A549 (cell line): ENCODE data around the gene ITPKC. TPM values are rescaled to one million over a fixed set of nuclear protein-coding genes. Genes with fewer than 3 reads are reported as not detected.

Source experiments
- ATAC-seq, 2 experiments: fragments of 200-7000 bp in 1 of 2; fragments of >200 bp in 1 of 2; cut with Nextera tagmentation in 1 of 2; cut with Tn5 transposase in 1 of 2; 3 replicates each; pipeline versions ENCODE4 v1.8.0 to v1.9.1; 2018 to 2020; ENCODE audit warnings: mild to moderate bottlenecking in 1 of 2, moderate library complexity in 1 of 2
- CTCF ChIA-PET: fragments of 300-600 bp; sonication (Branson Sonifier 250); formaldehyde crosslinking; extraction: SDS; loops from one replicate; lab custom pipeline; 2021; ENCODE audit warnings: antibody characterized with exemption, inconsistent platforms; lab: Yijun Ruan, JAX
- POLR2A ChIA-PET: fragments of 350-600 bp; formaldehyde crosslinking; extraction: SDS; loops from one replicate; lab custom pipeline; 2021; ENCODE audit warnings: antibody characterized with exemption, inconsistent platforms; lab: Yijun Ruan, JAX
- DNase-seq, 2 experiments: peaks; one replicate each; pipeline versions ENCODE4 v3.0.0 to v3.0.0-alpha.2; 2011 to 2016; ENCODE audit warnings: low read depth in 1 of 2, low spot score in 1 of 2
- FAIRE-seq: peaks from 2 replicates; lab custom pipeline; 2011; peaks lifted over from hg19 to GRCh38; lab: Jason Lieb, UNC
- H3K27ac ChIP-seq, 2 experiments: fragments of >200 bp; sonication (Bioruptor Twin); formaldehyde crosslinking; 3 replicates each; pipeline ENCODE4 v1.5.1; 2016 to 2017
- H3K4me1 ChIP-seq: fragments of >200 bp; sonication (Bioruptor Twin); formaldehyde crosslinking; 3 replicates; pipeline ENCODE4 v1.6.1; 2016
- H3K4me2 ChIP-seq: fragments of >200 bp; sonication (Bioruptor Twin); formaldehyde crosslinking; 3 replicates; pipeline ENCODE4 v1.6.1; 2016
- H3K4me3 ChIP-seq: fragments of >200 bp; sonication (Bioruptor Twin); formaldehyde crosslinking; 3 replicates; pipeline ENCODE4 v1.5.1; 2016
- H3K9me3 ChIP-seq: fragments of >200 bp; sonication (Bioruptor Twin); formaldehyde crosslinking; 3 replicates; pipeline ENCODE4 v1.6.1; 2016
- BHLHE40 ChIP-seq: IDR thresholded peaks from 2 replicates; pipeline ENCODE4 v1.6.1; 2012; ENCODE audit warnings: low read depth, low read length, inconsistent platforms
- CBX8 ChIP-seq: fragments of 200-600 bp; sonication (generic); IDR thresholded peaks from 2 replicates; pipeline ENCODE4 v1.6.1; 2016
- CHD2 ChIP-seq: fragments of 150-350 bp; IDR thresholded peaks from 2 replicates; pipeline ENCODE4 v1.6.1; 2014; ENCODE audit warnings: low read length; ENCODE audit not compliant: partially characterized antibody
- EHF ChIP-seq: fragments of 250-450 bp; sonication (Bioruptor Pico); IDR thresholded peaks from 2 replicates; pipeline ENCODE4 v1.5.0; 2020; ENCODE audit warnings: mild to moderate bottlenecking
- ELK1 ChIP-seq: fragments of 150-350 bp; IDR thresholded peaks from 2 replicates; pipeline ENCODE4 v1.6.1; 2014; ENCODE audit warnings: low read depth, mild to moderate bottlenecking, low read length
- FOXS1 ChIP-seq: fragments of 250-450 bp; sonication (Bioruptor Pico); IDR thresholded peaks from 2 replicates; pipeline ENCODE4 v1.5.0; 2020; ENCODE audit warnings: mild to moderate bottlenecking, moderate library complexity
- HDAC2 ChIP-seq: fragments of 200-600 bp; sonication (generic); IDR thresholded peaks from 2 replicates; pipeline ENCODE4 v1.6.1; 2016
- HEYL ChIP-seq: fragments of 250-450 bp; sonication (Bioruptor Pico); IDR thresholded peaks from 2 replicates; pipeline ENCODE4 v1.8.0; 2021; ENCODE audit warnings: mild to moderate bottlenecking, moderate library complexity
- KDM1A ChIP-seq: fragments of 200-600 bp; sonication (generic); IDR thresholded peaks from 2 replicates; pipeline ENCODE4 v1.6.1; 2016; ENCODE audit warnings: low read depth, mild to moderate bottlenecking
- MAZ ChIP-seq: fragments of 150-350 bp; IDR thresholded peaks from 2 replicates; pipeline ENCODE4 v1.6.1; 2014; ENCODE audit warnings: antibody characterized with exemption, low read depth, low read length, borderline replicate concordance
- NPAS2 ChIP-seq: fragments of 250-450 bp; sonication (Bioruptor Pico); IDR thresholded peaks from 2 replicates; pipeline ENCODE4 v1.8.0; 2022; ENCODE audit warnings: mild to moderate bottlenecking, moderate library complexity, borderline replicate concordance
- NR3C1 ChIP-seq: fragments of >200 bp; sonication (Bioruptor Twin); formaldehyde crosslinking; IDR thresholded peaks from 3 replicates; pipeline ENCODE4 v1.6.1; 2017
- PBX3 ChIP-seq: IDR thresholded peaks from 2 replicates; pipeline ENCODE4 v1.6.1; 2012
- POLR2A ChIP-seq: IDR thresholded peaks from 2 replicates; pipeline ENCODE4 v1.6.1; 2012; ENCODE audit warnings: mild to moderate bottlenecking, low read length
- POLR2AphosphoS2 ChIP-seq: conservative IDR thresholded peaks from 2 replicates; pipeline ENCODE4 v1.6.1; 2012; ENCODE audit warnings: low read length, improper control_type of control experiment, inconsistent platforms
- RAD21 ChIP-seq, 2 experiments: fragments of >200 bp in 1 of 2; sonication (Bioruptor Twin) in 1 of 2; formaldehyde crosslinking in 1 of 2; IDR thresholded peaks in 1 of 2; conservative IDR thresholded peaks in 1 of 2; 2 replicates in 1 of 2; 3 replicates in 1 of 2; pipeline ENCODE4 v1.6.1; 2012 to 2018; ENCODE audit warnings: inconsistent platforms in 1 of 2
- RCOR1 ChIP-seq: fragments of 150-350 bp; IDR thresholded peaks from 2 replicates; pipeline ENCODE4 v1.6.1; 2014; ENCODE audit warnings: antibody characterized with exemption, low read length, low read depth
- REST ChIP-seq: fragments of 200-600 bp; sonication (generic); IDR thresholded peaks from 2 replicates; pipeline ENCODE4 v1.6.1; 2016; ENCODE audit warnings: antibody characterized with exemption, mild to moderate bottlenecking, moderate library complexity
- USF2 ChIP-seq: fragments of 450-650 bp; IDR thresholded peaks from 2 replicates; pipeline ENCODE4 v1.6.1; 2014; ENCODE audit warnings: antibody characterized with exemption
- ZFP36 ChIP-seq: fragments of 450-650 bp; IDR thresholded peaks from 2 replicates; pipeline ENCODE4 v1.6.1; 2014; ENCODE audit warnings: borderline replicate concordance; ENCODE audit not compliant: partially characterized antibody
- ZNF302 ChIP-seq: fragments of 250-450 bp; sonication (Bioruptor Pico); IDR thresholded peaks from 2 replicates; pipeline ENCODE4 v1.9.0; 2021; ENCODE audit warnings: inconsistent platforms, mild to moderate bottlenecking, moderate library complexity
- WGBS: methylation state at CpG from one replicate; pipeline ENCODE4 v1.1.6; 2017; ENCODE audit errors: missing lambda C conversion rate; 5-methylcytosine and 5-hydroxymethylcytosine counted together
- polyA plus RNA-seq, 4 experiments: library from polyadenylated mRNA; depleted of rRNA in 3 of 4; stranded (reverse); fragments of >200 nt; fragmentation: RNase III in 1 of 4; extraction: RNeasy Plus Mini Kit Qiagen cat#74134 plus additional on column Dnase treatment in 1 of 4; gene quantifications; 2 replicates in 3 of 4; 3 replicates in 1 of 4; pipeline ENCODE4 v1.2.3, GENCODE V29; 2011 to 2017
- TF ChIP-seq, protein P1 (sequence below): IDR thresholded peaks from 2 replicates; pipeline ENCODE4 v1.6.1; 2012
- TF ChIP-seq, protein P2 (sequence below): fragments of 250-450 bp; sonication (Bioruptor Pico); IDR thresholded peaks from 2 replicates; pipeline ENCODE4 v1.5.0; 2021; ENCODE audit warnings: mild to moderate bottlenecking, moderate library complexity, borderline replicate concordance

Gene ITPKC
- polyA plus RNA-seq, 2 of the 4 experiments (the other 2 are of a cell fraction): 6.5 to 7.9 TPM

- ChIA-PET POLR2A (interaction anchor here (0.6 kb wide), 1 partner anchor 27 kb away, joined by 6 read pairs; no protein-coding TSS in a partner anchor), CTCF (interaction anchor here (0.8 to 17.9 kb wide), 9 partner anchors 10 to 89 kb away, joined by 3 to 199 read pairs (median 3); partner anchors contain the start of genes ACTMAP and SNRPA)
- FAIRE-seq (no peak), ATAC-seq (no peak), DNase-seq (no peak)
- WGBS: 90% methylated on average over 5 of the region's 5 CpGs
- TF ChIP-seq RAD21 (conservative IDR thresholded peaks at IDR 0.05 in 1 of 2, IDR thresholded peaks at IDR 0.05 in 1 of 2) (no peak), NR3C1 (no peak), POLR2A (no peak), HEYL (no peak), HDAC2 (no peak), PBX3 (no peak), USF2 (no peak), ZNF302 (no peak), MAZ (no peak), CHD2 (no peak), REST (no peak), FOXS1 (no peak), EHF (CRISPR knock-in tag) (no peak), POLR2AphosphoS2 (no peak), RCOR1 (no peak), CBX8 (no peak)
- TF ChIP-seq, protein P1, sequence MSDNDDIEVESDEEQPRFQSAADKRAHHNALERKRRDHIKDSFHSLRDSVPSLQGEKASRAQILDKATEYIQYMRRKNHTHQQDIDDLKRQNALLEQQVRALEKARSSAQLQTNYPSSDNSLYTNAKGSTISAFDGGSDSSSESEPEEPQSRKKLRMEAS: no peak
- no peak overlapping the region for H3K4me3 ChIP-seq
- H3K9me3 ChIP-seq: 0 out of 3 replicates have a peak, but pooled peaks cover 3% of the 10 kb centered on the region
- H3K4me1 ChIP-seq: peaks cover 25% of the 10 kb centered on the region
- no peak overlapping the region for H3K27ac ChIP-seq
- H3K4me2 ChIP-seq: no peak overlapping the region
These were observed 6.8 kb downstream of the ITPKC start for GRCh38 chr19:40723661-40724254.

DNA sequence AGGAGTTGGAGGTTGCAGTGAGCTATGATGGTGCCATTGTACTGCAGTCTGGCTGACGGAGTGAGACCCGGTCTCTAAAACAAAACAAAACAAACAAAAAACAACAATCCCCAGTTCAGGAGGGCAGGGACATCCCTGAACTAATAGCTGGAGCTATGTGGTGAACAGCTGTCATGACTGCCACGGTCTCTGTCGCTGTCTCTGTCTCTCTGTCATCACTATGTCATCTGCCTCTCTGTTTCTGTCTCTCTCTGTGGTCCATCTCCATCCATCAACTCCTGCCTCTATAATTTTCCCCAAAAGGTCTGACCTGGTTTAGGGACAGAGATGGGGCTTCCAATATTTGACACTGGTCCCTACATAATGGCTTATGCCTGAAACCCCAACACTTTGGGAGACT, 7.4 kb downstream of the ITPKC start:
- DNase-seq: no peak
- 0 out of 3 replicates have a peak, but pooled peaks cover 3% of the 10 kb centered on the region for H3K9me3 ChIP-seq
- no peak overlapping the region for H3K4me2 ChIP-seq
- 95% methylated on average over 4 of the region's 4 CpGs for WGBS
- peaks cover 21% of the 10 kb centered on the region for H3K4me1 ChIP-seq
- TF ChIP-seq CBX8 (no peak), NPAS2 (no peak), ZFP36 (no peak), ELK1 (no peak), BHLHE40 (no peak), KDM1A (no peak)
- TF ChIP-seq, protein P2, sequence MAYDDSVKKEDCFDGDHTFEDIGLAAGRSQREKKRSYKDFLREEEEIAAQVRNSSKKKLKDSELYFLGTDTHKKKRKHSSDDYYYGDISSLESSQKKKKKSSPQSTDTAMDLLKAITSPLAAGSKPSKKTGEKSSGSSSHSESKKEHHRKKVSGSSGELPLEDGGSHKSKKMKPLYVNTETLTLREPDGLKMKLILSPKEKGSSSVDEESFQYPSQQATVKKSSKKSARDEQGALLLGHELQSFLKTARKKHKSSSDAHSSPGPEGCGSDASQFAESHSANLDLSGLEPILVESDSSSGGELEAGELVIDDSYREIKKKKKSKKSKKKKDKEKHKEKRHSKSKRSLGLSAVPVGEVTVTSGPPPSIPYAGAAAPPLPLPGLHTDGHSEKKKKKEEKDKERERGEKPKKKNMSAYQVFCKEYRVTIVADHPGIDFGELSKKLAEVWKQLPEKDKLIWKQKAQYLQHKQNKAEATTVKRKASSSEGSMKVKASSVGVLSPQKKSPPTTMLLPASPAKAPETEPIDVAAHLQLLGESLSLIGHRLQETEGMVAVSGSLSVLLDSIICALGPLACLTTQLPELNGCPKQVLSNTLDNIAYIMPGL (CRISPR knock-in tag): no peak
- TF ChIP-seq, all 56 proteins: peak for 0
- POLR2A ChIA-PET: interaction anchor here (0.6 kb wide), 1 partner anchor 27 kb away, joined by 6 read pairs; no protein-coding TSS in a partner anchor
- H3K27ac ChIP-seq: no peak overlapping the region
- FAIRE-seq (no peak), ATAC-seq (no peak)
- no peak overlapping the region for H3K4me3 ChIP-seq
- CTCF ChIA-PET: interaction anchor here (0.8 to 17.9 kb wide), 7 partner anchors 10 to 90 kb away, joined by 3 to 199 read pairs (median 3); partner anchors contain the start of genes ACTMAP and SNRPA
